LHCN-M2 (cell line): ENCODE results near the gene NFYA. TPM values are rescaled to one million over a fixed set of nuclear protein-coding genes. Genes with fewer than 3 reads are reported as not detected.

ENCODE experiments used
- DNase-seq: peaks from one replicate; pipeline ENCODE4 v3.0.0-alpha.2; 2012; ENCODE audit warnings: low read depth
- polyA plus RNA-seq: library from polyadenylated mRNA; unstranded; fragments of >200 nt; gene quantifications from one replicate; pipeline ENCODE4 v1.2.1, GENCODE V29; 2012; ENCODE audit warnings: missing spikeins
- total RNA-seq: library from RNA; depleted of rRNA; stranded (reverse); fragments of >200 nt; gene quantifications from 2 replicates; pipeline ENCODE4 v1.2.3, GENCODE V29; 2014; rRNA removed

The NFYA gene
- total RNA-seq, result 15.8 and 18.8 TPM in 2 replicates
- polyA plus RNA-seq, result 12.4 TPM

- DNase-seq, result no peak
These were observed at the start of gene NFYA for GRCh38 chr6:41072836-41073202. NFYA (plus strand) TSS chr6:41072974; CDS start chr6:41079090, 6,116 bp downstream.

- DNase-seq, result no peak
These were observed 49.7 kb upstream of the NFYA start for GRCh38 chr6:41023114-41023513.

- DNase-seq, result no peak
These were observed 46.7 kb upstream of the NFYA start for GRCh38 chr6:41025966-41026530.

GRCh38 chr6:41027241-41027640, 45.5 kb upstream of the NFYA start:
- DNase-seq, result no peak

GRCh38 chr6:41027799-41028560, 44.8 kb upstream of the NFYA start:
- DNase-seq, result peak; percentile 61

- DNase-seq, result no peak
These were observed 44.0 kb upstream of the NFYA start for GRCh38 chr6:41028561-41029412.

- DNase-seq, result no peak
These were observed 39.9 kb upstream of the NFYA start for GRCh38 chr6:41032830-41033229.

GRCh38 chr6:41033776-41034175, 39.0 kb upstream of the NFYA start:
- no peak for DNase-seq

- no peak for DNase-seq
These were observed 36.6 kb upstream of the NFYA start for GRCh38 chr6:41036186-41036585.

- DNase-seq, result no peak
These were observed 36.2 kb upstream of the NFYA start for GRCh38 chr6:41036601-41037000.

- no peak for DNase-seq
These were observed 35.5 kb upstream of the NFYA start for GRCh38 chr6:41037107-41037900.

GRCh38 chr6:41038205-41038604, 34.6 kb upstream of the NFYA start:
- DNase-seq, result no peak

GRCh38 chr6:41039060-41039998, 33.4 kb upstream of the NFYA start, which contains the start of gene UNC5CL:
UNC5CL (minus strand) TSS chr6:41039221; CDS start chr6:41035074, 4,147 bp downstream.
- no peak for DNase-seq

GRCh38 chr6:41040101-41040939, 32.5 kb upstream of the NFYA start:
- DNase-seq, result peak; percentile 29

GRCh38 chr6:41040940-41041536, 31.7 kb upstream of the NFYA start:
- DNase-seq, result no peak

GRCh38 chr6:41042226-41043055, 30.3 kb upstream of the NFYA start, which contains the start of gene TSPO2:
TSPO2 (plus strand) TSS chr6:41042467; CDS start chr6:41042986, 519 bp downstream.
- DNase-seq, result no peak

- DNase-seq, result no peak
These were observed 29.6 kb upstream of the NFYA start for GRCh38 chr6:41043151-41043550.

GRCh38 chr6:41045664-41046063, 27.1 kb upstream of the NFYA start:
- DNase-seq, result no peak
